ENCODE results near the gene MYL3. TPM values are rescaled to one million over a fixed set of nuclear protein-coding genes. Genes with fewer than 3 reads are reported as not detected.

Gene MYL3
- total RNA-seq, 1 donor from 2014 or later, result not detected

GRCh38 chr3:46854555-46854991 is 8.7 kb downstream of the MYL3 start:
- ChIA-PET CTCF (no interaction called here), POLR2A (no interaction called here)
- Mint-ChIP-seq H3K27ac (no peak overlapping the region), H3K27me3 (peaks cover 15% of the 10 kb centered on the region), H3K9me3 (no peaks in the 10 kb centered on the region), H3K4me3 (no peak overlapping the region), H3K4me1 (no peaks in the 10 kb centered on the region), H3K36me3 (ENCODE audit: low read depth) (no peaks in the 10 kb centered on the region)
- DNase-seq (no peak), ATAC-seq (ENCODE audit: low read depth) (no peak)
- intact Hi-C loops (cut with micrococcal nuclease), result no loop called here
- TF ChIP-seq CTCF (IDR thresholded peaks at IDR 0.05), result no peak

GRCh38 chr3:46853441-46854415 is 9.5 kb downstream of the MYL3 start:
- Mint-ChIP-seq H3K4me1 (no peaks in the 10 kb centered on the region), H3K27ac (no peak overlapping the region), H3K36me3 (ENCODE audit: low read depth) (no peaks in the 10 kb centered on the region), H3K27me3 (peaks cover 15% of the 10 kb centered on the region), H3K4me3 (no peak overlapping the region), H3K9me3 (no peaks in the 10 kb centered on the region)
- ChIA-PET POLR2A (no interaction called here), CTCF (no interaction called here)
- DNase-seq (peak; percentile 13), ATAC-seq (ENCODE audit: low read depth) (no peak)
- intact Hi-C loops (cut with micrococcal nuclease), result no loop called here
- TF ChIP-seq CTCF (IDR thresholded peaks at IDR 0.05), result no peak

GRCh38 chr3:46852839-46853355 is 10.3 kb downstream of the MYL3 start:
- ATAC-seq (ENCODE audit: low read depth) (no peak), DNase-seq (no peak)
- Mint-ChIP-seq H3K4me1 (no peaks in the 10 kb centered on the region), H3K27me3 (peaks cover 13% of the 10 kb centered on the region), H3K4me3 (no peak overlapping the region), H3K27ac (no peak overlapping the region), H3K9me3 (no peaks in the 10 kb centered on the region), H3K36me3 (ENCODE audit: low read depth) (no peaks in the 10 kb centered on the region)
- intact Hi-C loops (cut with micrococcal nuclease), result no loop called here
- no peak for TF ChIP-seq CTCF (IDR thresholded peaks at IDR 0.05)
- ChIA-PET CTCF (no interaction called here), POLR2A (interaction anchor here (0.6 kb wide), 1 partner anchor 277 kb away, joined by 3 read pairs; no protein-coding TSS in a partner anchor)

GRCh38 chr3:46852334-46852720 is 10.9 kb downstream of the MYL3 start:
- Mint-ChIP-seq H3K27ac (no peak overlapping the region), H3K4me1 (no peaks in the 10 kb centered on the region), H3K4me3 (no peak overlapping the region), H3K36me3 (ENCODE audit: low read depth) (no peaks in the 10 kb centered on the region), H3K27me3 (peaks cover 10% of the 10 kb centered on the region), H3K9me3 (no peaks in the 10 kb centered on the region)
- DNase-seq, result no peak
- no peak for TF ChIP-seq CTCF (IDR thresholded peaks at IDR 0.05)
- CTCF ChIA-PET, result no interaction called here
- POLR2A ChIA-PET, result interaction anchor here (0.6 kb wide), 1 partner anchor 278 kb away, joined by 3 read pairs; no protein-coding TSS in a partner anchor
- intact Hi-C loops (cut with micrococcal nuclease), result no loop called here
- no peak for ATAC-seq (ENCODE audit: low read depth)
